ENCODE results near the gene SLC5A11. TPM values are rescaled to one million over a fixed set of nuclear protein-coding genes. Genes with fewer than 3 reads are reported as not detected.
"Not testable (repeated sequence)": the region's sequence is repeated elsewhere in the genome, so short reads cannot be mapped to it uniquely, and the experiment has no call there.

The SLC5A11 gene
- total and polyA plus RNA-seq, 4 donors, result 0.05 to 1.1 TPM; not detected in 2

GRCh38 chr16:24805484-24805883 is 40.3 kb upstream of the SLC5A11 start:
- no peak for TF ChIP-seq CTCF (IDR thresholded peaks at IDR 0.05; ENCODE audit: control extremely low read depth, extremely low read depth)
- no peak for ATAC-seq (ENCODE audit: insufficient read depth, low FRiP score)
- H3K27ac ChIP-seq (ENCODE audit: low read depth in 1 of 2, low read length in 1 of 2), result no peak overlapping the region
- no peaks in the 10 kb centered on the region for H3K9me3 ChIP-seq (ENCODE audit: control insufficient read depth in 4 of 4, insufficient read depth in 3 of 4, low read length in 3 of 4)
- WGBS, 2 donors, result 96 to 97% methylated on average over 5 of the region's 5 CpGs
- peaks cover 0 to 2% (median 0%) of the 10 kb centered on the region in 5 donors for H3K4me1 ChIP-seq (ENCODE audit: control insufficient read depth in 5 of 5, insufficient read depth in 5 of 5, low read length in 5 of 5)
- no peak for DNase-seq
- H3K4me3 ChIP-seq, result no peak overlapping the region
- no peak overlapping the region for H3K9ac ChIP-seq (ENCODE audit: insufficient read depth in 1 of 2, low read length in 2 of 2)
- peaks cover 41 to 61% (median 50%) of the 10 kb centered on the region in 4 donors for H3K36me3 ChIP-seq (ENCODE audit: control insufficient read depth in 4 of 4, insufficient read depth in 4 of 4, low read length in 4 of 4)
- H3K27me3 ChIP-seq (ENCODE audit: control insufficient read depth in 3 of 3, insufficient read depth in 3 of 3, low read length in 2 of 3), result no peaks in the 10 kb centered on the region

- Histone ChIP-seq H3K36me3 (ENCODE audit: control insufficient read depth in 4 of 4, insufficient read depth in 4 of 4, low read length in 4 of 4) (peaks cover 37 to 60% (median 53%) of the 10 kb centered on the region in 4 donors), H3K27me3 (ENCODE audit: control insufficient read depth in 3 of 3, insufficient read depth in 3 of 3, low read length in 2 of 3) (no peaks in the 10 kb centered on the region), H3K9ac (ENCODE audit: insufficient read depth in 1 of 2, low read length in 2 of 2) (no peak overlapping the region), H3K27ac (ENCODE audit: low read depth in 1 of 2, low read length in 1 of 2) (no peak overlapping the region), H3K4me1 (ENCODE audit: control insufficient read depth in 5 of 5, insufficient read depth in 5 of 5, low read length in 5 of 5) (no peaks in the 10 kb centered on the region), H3K9me3 (ENCODE audit: control insufficient read depth in 4 of 4, insufficient read depth in 3 of 4, low read length in 3 of 4) (no peaks in the 10 kb centered on the region), H3K4me3 (no peak overlapping the region)
- DNase-seq (peak in 2 of 3 donors; percentile 42 to 75), ATAC-seq (ENCODE audit: insufficient read depth, low FRiP score) (no peak)
- TF ChIP-seq CTCF (IDR thresholded peaks at IDR 0.05; ENCODE audit: control extremely low read depth, extremely low read depth), result no peak
- WGBS, 2 donors, result 64 to 69% methylated on average over 1 of the region's 1 CpG
Measured at GRCh38 chr16:24807301-24807700, 38.5 kb upstream of the SLC5A11 start.

- ATAC-seq (ENCODE audit: insufficient read depth, low FRiP score) (no peak), DNase-seq (no peak)
- TF ChIP-seq CTCF (IDR thresholded peaks at IDR 0.05; ENCODE audit: control extremely low read depth, extremely low read depth), result no peak
- Histone ChIP-seq H3K4me3 (no peak overlapping the region), H3K27ac (ENCODE audit: low read depth in 1 of 2, low read length in 1 of 2) (no peak overlapping the region), H3K27me3 (ENCODE audit: control insufficient read depth in 3 of 3, insufficient read depth in 3 of 3, low read length in 2 of 3) (no peaks in the 10 kb centered on the region), H3K9ac (ENCODE audit: insufficient read depth in 1 of 2, low read length in 2 of 2) (no peak overlapping the region), H3K9me3 (ENCODE audit: control insufficient read depth in 4 of 4, insufficient read depth in 3 of 4, low read length in 3 of 4) (no peaks in the 10 kb centered on the region), H3K4me1 (ENCODE audit: control insufficient read depth in 5 of 5, insufficient read depth in 5 of 5, low read length in 5 of 5) (peaks cover 0 to 3% (median 0%) of the 10 kb centered on the region in 5 donors), H3K36me3 (ENCODE audit: control insufficient read depth in 4 of 4, insufficient read depth in 4 of 4, low read length in 4 of 4) (peaks cover 38 to 67% (median 57%) of the 10 kb centered on the region in 4 donors)
- 85% methylated on average over 11 of the region's 11 CpGs for WGBS, 2 donors
Measured at GRCh38 chr16:24810951-24811843, 34.6 kb upstream of the SLC5A11 start.

GRCh38 chr16:24812813-24813212 is 33.0 kb upstream of the SLC5A11 start:
- ATAC-seq (ENCODE audit: insufficient read depth, low FRiP score); H3K4me1 ChIP-seq (ENCODE audit: control insufficient read depth in 5 of 5, insufficient read depth in 5 of 5, low read length in 5 of 5); H3K27me3 ChIP-seq (ENCODE audit: control insufficient read depth in 3 of 3, insufficient read depth in 3 of 3, low read length in 2 of 3); DNase-seq; H3K4me3 ChIP-seq; H3K27ac ChIP-seq (ENCODE audit: low read depth in 1 of 2, low read length in 1 of 2); H3K9ac ChIP-seq (ENCODE audit: insufficient read depth in 1 of 2, low read length in 2 of 2); H3K9me3 ChIP-seq (ENCODE audit: control insufficient read depth in 4 of 4, insufficient read depth in 3 of 4, low read length in 3 of 4): not testable (repeated sequence)
- WGBS, 2 donors, result 88 to 91% methylated on average over 6 of the region's 6 CpGs
- H3K36me3 ChIP-seq (ENCODE audit: control insufficient read depth in 4 of 4, insufficient read depth in 4 of 4, low read length in 4 of 4), result peaks cover 42 to 76% (median 53%) of the 10 kb centered on the region in 4 donors

Data from lung (tissue), 12 donors.